ENCODE measurements around the gene CACNA2D3. TPM values are rescaled to one million over a fixed set of nuclear protein-coding genes. Genes with fewer than 3 reads are reported as not detected.

CACNA2D3 gene
- total RNA-seq, 1 donor from 2014 or later, result not detected

DNA sequence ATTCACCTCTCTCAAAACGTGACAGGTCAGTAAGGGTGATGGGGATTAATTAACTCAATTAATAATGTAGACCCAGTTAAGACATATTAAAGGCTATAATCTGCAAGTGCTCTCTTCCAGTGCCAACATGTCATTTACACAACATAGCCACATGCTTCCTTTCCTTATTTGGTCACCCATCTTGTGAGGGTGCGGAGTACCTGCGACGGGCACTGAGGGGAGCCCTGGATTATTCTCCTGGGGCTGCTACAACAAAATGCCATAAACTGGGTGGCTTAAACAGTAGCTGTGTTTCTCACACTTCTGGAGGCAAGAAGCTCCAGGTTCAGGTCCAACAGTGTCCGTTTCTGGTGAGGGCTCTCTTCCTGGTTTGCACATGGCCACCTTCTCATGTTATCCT lies 962.9 kb downstream of the CACNA2D3 start:
- Mint-ChIP-seq H3K4me3 (ENCODE audit: unreplicated experiment) (no peak overlapping the region), H3K9me3 (ENCODE audit: low read depth) (no peaks in the 10 kb centered on the region), H3K27ac (ENCODE audit: unreplicated experiment) (no peak overlapping the region), H3K36me3 (ENCODE audit: low read depth) (no peaks in the 10 kb centered on the region), H3K4me1 (ENCODE audit: low read depth) (no peaks in the 10 kb centered on the region), H3K27me3 (ENCODE audit: low read depth) (peaks cover 11% of the 10 kb centered on the region)
- TF ChIP-seq, protein P1, sequence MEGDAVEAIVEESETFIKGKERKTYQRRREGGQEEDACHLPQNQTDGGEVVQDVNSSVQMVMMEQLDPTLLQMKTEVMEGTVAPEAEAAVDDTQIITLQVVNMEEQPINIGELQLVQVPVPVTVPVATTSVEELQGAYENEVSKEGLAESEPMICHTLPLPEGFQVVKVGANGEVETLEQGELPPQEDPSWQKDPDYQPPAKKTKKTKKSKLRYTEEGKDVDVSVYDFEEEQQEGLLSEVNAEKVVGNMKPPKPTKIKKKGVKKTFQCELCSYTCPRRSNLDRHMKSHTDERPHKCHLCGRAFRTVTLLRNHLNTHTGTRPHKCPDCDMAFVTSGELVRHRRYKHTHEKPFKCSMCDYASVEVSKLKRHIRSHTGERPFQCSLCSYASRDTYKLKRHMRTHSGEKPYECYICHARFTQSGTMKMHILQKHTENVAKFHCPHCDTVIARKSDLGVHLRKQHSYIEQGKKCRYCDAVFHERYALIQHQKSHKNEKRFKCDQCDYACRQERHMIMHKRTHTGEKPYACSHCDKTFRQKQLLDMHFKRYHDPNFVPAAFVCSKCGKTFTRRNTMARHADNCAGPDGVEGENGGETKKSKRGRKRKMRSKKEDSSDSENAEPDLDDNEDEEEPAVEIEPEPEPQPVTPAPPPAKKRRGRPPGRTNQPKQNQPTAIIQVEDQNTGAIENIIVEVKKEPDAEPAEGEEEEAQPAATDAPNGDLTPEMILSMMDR (IDR thresholded peaks at IDR 0.05), result no peak
- no peak for DNase-seq (ENCODE audit: low spot score)

DNA sequence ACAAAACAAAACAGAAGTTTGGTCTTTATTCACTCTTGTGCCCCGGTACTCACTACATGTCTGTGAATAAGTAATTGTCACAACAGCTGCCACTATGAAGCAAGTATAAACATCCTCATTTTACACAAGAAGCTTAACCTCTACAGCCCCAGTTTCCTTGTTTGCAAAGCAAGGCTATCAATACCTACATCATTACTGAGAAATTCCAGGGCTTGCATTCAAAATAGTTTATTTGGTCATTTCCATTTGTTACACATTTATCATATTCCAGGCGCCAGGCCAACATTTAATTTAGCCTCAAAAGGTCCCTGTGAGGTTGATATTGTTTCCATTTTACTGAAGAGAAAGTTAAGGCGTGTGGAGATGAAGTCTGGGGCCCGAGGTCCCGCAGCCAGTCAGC lies 966.9 kb downstream of the CACNA2D3 start:
- no peak for DNase-seq (ENCODE audit: low spot score)
- Mint-ChIP-seq H3K27ac (ENCODE audit: unreplicated experiment) (no peak overlapping the region), H3K9me3 (ENCODE audit: low read depth) (peaks cover 4% of the 10 kb centered on the region), H3K27me3 (ENCODE audit: low read depth) (peaks cover 11% of the 10 kb centered on the region), H3K4me1 (ENCODE audit: low read depth) (peaks cover 4% of the 10 kb centered on the region), H3K36me3 (ENCODE audit: low read depth) (no peaks in the 10 kb centered on the region), H3K4me3 (ENCODE audit: unreplicated experiment) (no peak overlapping the region)
- TF ChIP-seq, protein P1 (IDR thresholded peaks at IDR 0.05), result no peak

DNA sequence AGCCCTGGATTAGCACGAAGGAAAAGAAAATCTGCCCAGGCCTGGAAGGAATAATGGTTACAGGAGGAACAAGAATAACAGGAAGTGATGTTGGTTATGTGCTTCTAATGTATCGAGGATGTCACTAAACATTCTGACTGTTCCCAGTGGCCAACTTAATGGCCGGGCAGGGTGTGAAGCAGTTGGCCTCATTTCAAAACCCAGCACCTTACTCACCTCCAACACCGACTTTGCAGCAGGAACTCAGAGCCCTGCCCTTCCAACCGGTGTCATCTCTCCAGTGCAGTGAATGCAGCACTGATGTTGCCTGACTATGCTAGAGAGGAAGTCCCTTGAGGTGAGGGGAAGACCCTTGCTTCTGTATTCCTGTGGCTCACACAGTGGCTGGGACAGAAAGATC lies 967.9 kb downstream of the CACNA2D3 start:
- H3K4me1 Mint-ChIP-seq (ENCODE audit: low read depth), result peaks cover 4% of the 10 kb centered on the region
- peaks cover 4% of the 10 kb centered on the region for H3K9me3 Mint-ChIP-seq (ENCODE audit: low read depth)
- no peaks in the 10 kb centered on the region for H3K36me3 Mint-ChIP-seq (ENCODE audit: low read depth)
- no peak for DNase-seq (ENCODE audit: low spot score)
- peaks cover 11% of the 10 kb centered on the region for H3K27me3 Mint-ChIP-seq (ENCODE audit: low read depth)
- no peak overlapping the region for H3K27ac Mint-ChIP-seq (ENCODE audit: unreplicated experiment)
- H3K4me3 Mint-ChIP-seq (ENCODE audit: unreplicated experiment), result no peak overlapping the region
- TF ChIP-seq, protein P1 (IDR thresholded peaks at IDR 0.05), result no peak

DNA sequence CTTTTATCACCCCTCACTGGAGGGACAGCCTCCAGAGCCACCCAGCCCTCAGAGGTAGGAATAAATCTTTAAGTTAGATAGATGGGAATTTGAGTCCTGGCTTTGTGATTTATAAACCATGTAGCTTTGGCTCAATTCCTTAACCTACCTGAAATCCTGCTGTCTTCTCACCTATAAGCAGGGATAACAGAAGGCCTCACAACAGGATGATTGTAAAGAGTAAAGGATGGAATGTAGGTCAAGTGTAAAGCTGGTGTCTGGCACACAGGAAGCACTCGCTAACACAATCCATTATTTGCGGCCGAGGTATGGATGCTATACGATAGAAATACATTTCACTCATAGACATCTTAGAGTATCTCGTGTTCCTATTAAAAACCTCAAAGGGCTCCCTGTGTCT lies 968.4 kb downstream of the CACNA2D3 start:
- no peak for DNase-seq (ENCODE audit: low spot score)
- Mint-ChIP-seq H3K27ac (ENCODE audit: unreplicated experiment) (no peak overlapping the region), H3K4me1 (ENCODE audit: low read depth) (peaks cover 4% of the 10 kb centered on the region), H3K36me3 (ENCODE audit: low read depth) (no peaks in the 10 kb centered on the region), H3K4me3 (ENCODE audit: unreplicated experiment) (no peak overlapping the region), H3K9me3 (ENCODE audit: low read depth) (peaks cover 4% of the 10 kb centered on the region), H3K27me3 (ENCODE audit: low read depth) (peaks cover 9% of the 10 kb centered on the region)
- TF ChIP-seq, protein P1 (IDR thresholded peaks at IDR 0.05), result no peak

DNA sequence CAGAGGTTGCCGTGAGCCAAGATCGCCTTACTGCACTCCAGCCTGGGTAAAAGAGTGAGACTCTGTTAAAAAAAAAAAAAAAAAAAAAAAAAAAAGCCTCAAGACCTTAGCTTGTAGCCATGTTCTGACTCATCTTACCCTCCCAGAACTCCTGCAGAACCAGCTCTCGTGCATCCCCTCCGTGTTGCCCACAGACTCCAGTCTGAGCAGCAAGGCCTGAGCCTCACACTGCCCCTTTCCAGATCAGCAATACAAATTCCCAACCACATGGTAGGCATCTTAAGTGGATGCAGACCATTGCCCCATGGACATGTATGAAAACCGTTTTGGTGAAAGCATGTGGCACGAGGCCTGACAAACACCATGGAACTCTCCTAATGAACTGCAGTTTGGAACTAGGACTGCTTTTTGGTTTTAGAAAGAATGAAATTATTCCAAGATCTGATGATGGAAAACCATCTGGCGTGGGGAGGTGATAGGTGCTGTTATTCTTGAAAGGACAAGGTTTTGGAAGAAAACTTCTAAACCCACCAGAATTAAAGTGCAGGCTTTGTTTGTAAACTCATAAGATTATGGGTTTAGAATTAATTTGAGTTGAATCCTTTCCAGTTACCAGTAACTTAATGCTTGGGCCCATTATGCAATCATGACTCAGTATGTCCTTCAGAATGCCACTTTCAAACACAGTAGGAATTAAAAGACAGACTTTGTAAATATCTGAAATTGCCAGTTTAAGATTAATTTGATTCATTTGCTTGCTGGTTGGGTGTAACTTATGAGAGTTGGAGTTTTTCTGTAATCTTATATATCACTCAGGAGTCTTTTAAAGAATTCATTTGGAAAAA lies 969.3 kb downstream of the CACNA2D3 start:
- H3K4me1 Mint-ChIP-seq (ENCODE audit: low read depth), result peaks cover 4% of the 10 kb centered on the region
- H3K9me3 Mint-ChIP-seq (ENCODE audit: low read depth), result peaks cover 4% of the 10 kb centered on the region
- no peak overlapping the region for H3K27ac Mint-ChIP-seq (ENCODE audit: unreplicated experiment)
- TF ChIP-seq, protein P1 (IDR thresholded peaks at IDR 0.05), result no peak
- no peak for DNase-seq (ENCODE audit: low spot score)
- peaks cover 9% of the 10 kb centered on the region for H3K27me3 Mint-ChIP-seq (ENCODE audit: low read depth)
- H3K36me3 Mint-ChIP-seq (ENCODE audit: low read depth), result no peaks in the 10 kb centered on the region
- H3K4me3 Mint-ChIP-seq (ENCODE audit: unreplicated experiment), result no peak overlapping the region

Measured in chondrocyte (in vitro differentiated cells).